GM23248 (cell line): ENCODE results near the gene DIP2C.

ENCODE experiments used
- EZH2 ChIP-seq: fragments of 200-600 bp; sonication (generic); IDR thresholded peaks from 2 replicates; pipeline ENCODE4 v1.6.1; 2018; ENCODE audit warnings: antibody characterized with exemption, mild to moderate bottlenecking; ENCODE audit not compliant: insufficient read depth, poor library complexity, severe bottlenecking
- EZH2phosphoT487 ChIP-seq: fragments of 200-600 bp; sonication (generic); IDR thresholded peaks from 2 replicates; pipeline ENCODE4 v1.6.1; 2018; ENCODE audit warnings: antibody characterized with exemption, moderate library complexity, mild to moderate bottlenecking, low read depth; ENCODE audit not compliant: insufficient read depth

DNA sequence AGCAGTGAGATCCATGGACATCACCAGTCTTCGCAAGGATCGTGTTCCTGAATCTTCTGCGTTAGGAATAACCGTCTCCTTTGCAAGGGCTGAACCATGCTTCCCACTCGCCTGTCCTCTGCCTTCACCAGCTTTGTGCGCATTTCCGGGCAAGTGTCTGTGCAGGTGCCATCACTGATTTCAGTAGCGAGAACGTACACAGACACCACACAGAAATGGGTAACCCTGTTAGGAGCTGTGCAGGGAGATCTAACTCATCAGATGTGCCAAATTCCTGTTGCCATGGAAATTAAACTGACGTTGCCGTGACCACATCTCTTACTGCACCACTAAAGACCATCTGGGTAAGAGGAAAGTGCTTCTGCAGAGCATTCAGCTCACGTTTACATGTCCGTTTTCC lies 146.3 kb downstream of the DIP2C start:
- TF ChIP-seq EZH2phosphoT487 (no peak), EZH2 (no peak)
